GM21717 (cell line): ENCODE data around the gene KCNMB1.
"Not testable (repeated sequence)": the region's sequence is repeated elsewhere in the genome, so short reads cannot be mapped to it uniquely, and the experiment has no call there.

Source experiments
- ATAC-seq: cut with Tn5 transposase; IDR thresholded peaks from one replicate; pipeline ENCODE4 v1.9.1; 2021; ENCODE audit warnings: mild to moderate bottlenecking, moderate library complexity; ENCODE audit not compliant: unreplicated experiment

KCNMB1 gene

DNA sequence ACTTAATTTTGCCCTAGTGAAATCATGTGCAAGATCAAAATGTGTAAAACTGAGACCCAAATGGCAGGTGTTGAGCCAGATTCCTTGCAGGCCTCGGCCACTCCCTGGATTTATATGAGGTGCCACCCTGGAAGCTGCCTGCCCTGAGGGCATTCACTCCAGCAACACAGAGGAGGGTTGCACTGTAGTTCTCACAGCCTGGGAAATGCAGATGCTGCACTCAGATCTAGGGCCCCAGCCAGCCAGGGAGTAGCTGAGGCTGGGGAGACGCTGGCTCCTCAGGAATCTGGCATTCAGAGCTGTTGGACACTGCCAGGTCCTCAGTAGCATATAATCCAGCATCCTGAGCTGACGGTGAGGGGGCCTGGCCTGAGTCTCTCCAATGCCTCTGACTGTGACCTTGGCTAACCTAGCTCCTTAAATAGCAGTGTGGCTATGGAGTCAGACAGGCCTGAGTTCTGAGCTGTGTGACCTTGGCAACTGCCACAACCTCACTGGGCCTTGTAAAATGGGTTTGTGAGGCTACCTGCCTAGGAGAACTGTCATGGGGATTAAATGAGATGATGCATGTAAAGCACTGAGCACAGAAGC, 8.7 kb downstream of the KCNMB1 start:
- ATAC-seq: no peak

DNA sequence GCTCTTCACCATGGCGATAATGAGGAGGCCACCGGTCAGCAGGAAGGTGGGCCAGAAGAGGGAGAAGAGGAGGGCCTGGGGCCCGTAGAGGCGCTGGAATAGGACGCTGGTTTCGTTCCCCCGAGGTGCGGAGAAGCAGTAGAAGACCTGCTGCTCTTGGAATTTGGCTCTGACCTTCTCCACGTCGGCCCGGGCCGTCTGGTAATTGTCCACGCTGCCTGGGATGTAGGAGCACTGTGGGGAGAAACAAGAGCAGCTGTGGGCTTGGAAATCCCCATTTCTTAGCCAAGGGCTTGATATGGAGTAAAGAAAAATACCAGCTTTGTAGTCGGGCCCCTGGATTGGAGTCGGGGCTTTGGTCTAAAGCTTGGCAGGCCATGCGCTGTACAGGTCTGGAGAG, 10.4 kb downstream of the KCNMB1 start:
- ATAC-seq: no peak

DNA sequence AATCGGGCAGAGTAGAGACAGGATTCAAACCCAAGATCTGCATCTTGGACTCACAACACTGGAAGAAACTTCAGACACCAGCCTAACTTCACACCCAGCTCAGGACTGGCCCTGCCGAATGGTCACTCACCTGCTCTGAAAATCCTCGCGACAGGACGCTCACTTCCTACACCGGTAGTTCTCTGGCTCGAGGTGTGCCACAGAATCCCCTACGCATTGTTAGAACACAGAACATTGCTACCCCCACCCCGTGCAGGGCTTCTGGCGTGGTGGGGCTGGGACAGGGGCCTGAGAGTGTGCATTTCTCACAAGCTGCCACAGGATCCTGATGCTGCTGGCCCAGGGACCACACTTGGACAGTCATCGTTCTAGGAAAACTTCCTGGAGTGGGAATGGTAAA, 12.1 kb downstream of the KCNMB1 start:
- no peak for ATAC-seq

DNA sequence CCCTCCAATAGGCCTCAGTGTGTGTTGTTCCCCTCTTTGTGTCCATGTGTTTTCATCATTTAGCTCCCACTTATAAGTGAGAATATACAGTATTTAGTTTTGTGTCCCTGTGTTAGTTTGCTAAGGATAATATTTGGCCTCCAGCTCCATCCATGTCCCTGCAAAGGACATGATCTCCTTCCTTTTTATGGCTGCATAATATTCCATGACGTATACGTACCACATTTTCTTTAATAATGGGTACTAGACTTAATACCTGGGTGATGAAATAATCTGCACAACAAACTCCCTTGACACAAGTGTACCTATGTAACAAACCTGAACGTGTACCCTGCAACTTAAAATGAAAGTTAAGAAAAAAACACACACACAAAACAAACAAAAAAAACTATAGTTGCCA, 12.6 kb downstream of the KCNMB1 start:
- not testable (repeated sequence) for ATAC-seq

DNA sequence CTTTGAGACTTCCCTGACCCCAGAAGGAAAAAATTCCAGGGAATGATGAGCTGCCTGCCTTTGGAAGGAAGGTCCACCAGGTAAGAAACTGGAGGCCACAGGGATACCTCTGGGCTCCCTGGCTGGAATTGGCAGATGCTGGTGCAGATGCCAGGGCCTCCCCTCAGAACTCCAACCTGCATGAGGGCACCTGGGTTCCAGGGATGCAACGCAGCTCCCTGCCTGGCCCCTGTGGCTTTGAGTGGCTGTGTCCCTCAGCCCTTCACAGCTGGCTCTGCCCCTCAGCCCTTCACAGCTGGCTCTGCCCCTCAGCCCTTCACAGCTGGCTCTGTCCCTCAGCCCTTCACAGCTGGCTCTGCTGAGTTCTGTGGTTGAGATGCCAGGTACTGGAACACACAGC, 13.9 kb downstream of the KCNMB1 start:
- no peak for ATAC-seq

DNA sequence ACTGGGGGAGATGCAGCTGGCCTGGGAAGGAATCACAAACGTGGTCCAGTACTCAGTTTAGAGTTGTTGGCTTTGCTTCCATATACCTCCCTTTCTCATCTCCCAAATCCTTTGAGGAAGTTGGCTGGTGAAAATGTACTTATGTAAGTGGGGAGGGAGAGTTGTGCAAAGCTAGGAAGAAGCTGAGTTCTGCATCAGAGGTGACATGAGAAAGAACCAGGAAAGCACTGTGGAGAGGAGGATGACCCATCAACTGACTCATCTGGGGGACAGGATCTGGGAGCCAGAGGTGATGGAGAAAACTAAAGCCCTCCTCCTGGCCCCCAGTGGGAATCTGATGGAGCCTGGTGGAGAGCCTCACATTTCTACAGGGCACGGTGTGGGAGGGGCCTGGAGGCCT, 16.2 kb downstream of the KCNMB1 start:
- ATAC-seq: no peak

DNA sequence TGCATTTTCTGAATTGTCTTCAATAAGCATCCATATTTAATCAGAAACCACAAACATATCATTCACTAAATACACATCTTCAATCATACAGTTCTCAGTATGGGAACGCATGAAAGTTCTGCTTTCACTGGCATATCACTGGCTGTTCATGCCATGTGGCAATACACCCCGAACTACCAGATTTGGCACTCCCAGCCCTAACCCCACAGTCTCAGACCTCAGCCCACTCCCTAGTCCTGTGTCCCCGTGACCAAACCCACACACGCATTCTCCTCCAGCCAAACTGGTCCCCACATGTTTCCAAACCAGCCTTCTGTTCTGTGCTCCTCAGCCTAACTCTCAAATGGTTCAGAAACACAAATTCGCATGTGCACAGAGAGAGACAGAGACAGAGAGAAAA, 20.6 kb downstream of the KCNMB1 start:
- ATAC-seq: no peak

DNA sequence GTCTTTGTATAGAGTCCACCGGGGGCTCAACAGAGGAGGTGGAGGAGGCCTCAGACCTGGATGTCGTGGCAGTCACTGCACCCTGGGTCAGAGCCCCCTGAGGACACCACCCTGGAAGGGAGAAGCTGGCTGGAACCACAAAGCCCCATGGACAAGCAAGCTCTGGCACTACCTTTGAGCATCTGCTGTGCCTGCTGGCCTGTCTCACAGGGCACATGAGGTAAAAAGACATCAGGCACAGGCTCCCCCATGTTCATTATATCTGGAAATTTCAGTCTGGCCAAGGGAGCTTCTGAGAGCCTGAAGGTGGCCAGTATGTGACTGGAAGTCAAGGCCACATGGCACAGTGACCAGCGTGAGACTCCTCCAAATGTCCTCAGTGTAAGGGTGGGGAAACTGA, 22.9 kb downstream of the KCNMB1 start:
- no peak for ATAC-seq

DNA sequence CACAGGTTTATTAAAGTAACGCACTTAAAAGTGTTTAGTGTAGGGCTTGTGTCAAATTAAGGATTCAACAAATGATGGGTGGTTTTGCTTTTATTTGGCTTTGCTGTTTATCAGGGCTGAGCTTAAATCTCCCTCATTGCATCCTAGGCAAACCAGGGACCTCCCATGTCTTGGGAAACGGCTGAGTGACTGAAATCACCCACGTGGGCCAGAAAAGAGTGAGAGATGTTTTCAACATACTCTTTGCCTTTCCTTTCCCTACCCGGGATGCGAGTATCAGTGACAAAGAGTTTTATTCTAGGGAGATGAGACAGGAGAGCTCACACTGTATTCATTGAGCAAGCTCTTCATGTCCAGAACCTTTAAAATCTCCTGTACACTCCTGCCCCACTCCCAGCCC, 23.3 kb downstream of the KCNMB1 start:
- ATAC-seq: no peak

DNA sequence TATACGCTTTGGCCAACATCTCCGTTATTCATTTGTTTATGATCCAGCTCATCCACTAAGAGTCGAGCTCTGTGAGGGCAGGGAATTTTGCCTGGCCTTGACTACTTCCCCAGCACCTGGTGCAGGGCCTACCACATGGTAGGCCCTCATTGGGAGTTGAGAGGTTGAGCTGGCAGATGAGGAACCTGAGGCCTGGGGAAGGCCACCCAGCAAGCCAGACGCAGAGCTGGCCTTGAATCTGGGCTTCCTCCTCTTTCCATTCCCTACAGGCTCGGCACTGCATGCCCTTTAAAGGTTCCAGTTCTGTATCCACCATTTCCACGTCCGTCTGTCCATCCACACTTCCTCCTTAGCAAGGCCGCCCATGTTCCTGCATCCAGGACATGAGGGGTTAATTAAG, 24.2 kb downstream of the KCNMB1 start:
- ATAC-seq: no peak

DNA sequence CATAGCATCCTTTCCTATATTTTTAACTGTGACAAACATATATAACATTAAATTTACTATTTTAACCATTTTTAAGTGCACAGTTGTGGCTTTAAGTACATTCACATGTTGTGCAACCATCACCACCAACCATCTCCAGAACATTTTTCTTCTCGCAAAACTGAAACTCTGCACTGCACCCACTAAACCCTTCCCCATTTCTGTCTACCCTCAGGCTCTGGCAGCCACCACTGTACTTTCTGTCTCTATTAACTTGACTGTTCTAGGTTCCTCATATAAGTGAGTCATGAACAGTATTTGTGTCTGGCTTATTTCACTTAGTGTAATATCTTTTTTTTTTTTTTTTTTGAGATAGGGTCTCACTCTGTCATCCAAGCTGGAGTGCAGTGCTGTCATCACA, 25.5 kb downstream of the KCNMB1 start:
- ATAC-seq: no peak

DNA sequence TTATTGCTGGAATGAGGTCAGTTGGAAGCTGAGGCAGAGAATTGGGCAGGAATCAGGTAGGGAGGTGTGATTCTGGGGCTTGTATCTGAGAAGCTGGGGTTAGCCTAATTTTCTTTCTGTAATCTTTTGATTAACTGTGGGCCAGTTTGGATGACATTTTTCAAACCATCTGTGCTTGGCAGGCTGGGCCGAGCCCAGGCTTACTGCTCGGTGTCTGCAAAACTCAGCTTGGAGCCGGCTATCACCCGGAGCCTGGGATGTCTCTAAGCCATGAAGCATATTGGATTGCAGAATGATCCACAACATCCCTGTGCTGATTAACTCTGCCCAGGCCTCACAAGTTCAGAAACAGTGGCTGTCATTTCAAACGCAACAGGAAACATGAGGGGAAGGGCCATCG, 26.5 kb downstream of the KCNMB1 start:
- no peak for ATAC-seq

DNA sequence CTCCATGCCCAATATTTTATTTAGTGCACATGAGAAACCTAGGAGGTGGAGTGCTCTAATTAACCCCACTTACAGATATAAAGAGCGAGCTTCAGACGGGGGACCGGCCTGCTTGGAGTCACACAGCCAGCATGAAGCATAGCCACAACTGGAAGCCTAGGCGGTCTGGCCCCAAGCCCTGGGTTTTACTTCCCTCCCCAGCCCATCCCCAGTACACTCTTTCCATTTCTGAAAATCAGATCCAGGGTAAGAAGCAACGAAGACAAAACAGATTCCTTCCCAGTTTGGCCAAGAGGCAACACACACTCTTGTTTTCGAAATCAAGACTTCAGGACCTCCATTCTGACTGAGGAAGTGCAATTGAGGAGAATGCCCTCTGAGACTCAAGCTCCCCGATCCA, 27.1 kb downstream of the KCNMB1 start:
- ATAC-seq: no peak

DNA sequence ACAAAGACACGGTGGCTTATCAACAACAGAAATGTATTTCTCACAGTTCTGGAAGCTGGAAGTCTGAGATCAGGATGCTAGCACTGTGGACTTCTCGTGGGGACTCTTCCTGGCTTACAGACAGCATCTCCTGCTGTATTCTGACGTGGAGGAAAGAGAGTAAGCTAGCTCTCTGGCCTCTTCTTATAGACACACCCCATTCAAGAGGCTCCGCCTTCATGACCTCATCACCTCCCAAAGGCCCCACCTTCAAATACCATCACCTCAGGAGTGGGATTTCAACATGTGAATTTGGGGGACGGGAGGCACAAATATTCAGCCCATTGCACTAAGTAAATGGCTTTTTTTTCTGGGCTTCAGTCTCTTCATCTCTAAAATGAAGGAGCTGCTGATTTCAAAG, 27.6 kb downstream of the KCNMB1 start:
- no peak for ATAC-seq

DNA sequence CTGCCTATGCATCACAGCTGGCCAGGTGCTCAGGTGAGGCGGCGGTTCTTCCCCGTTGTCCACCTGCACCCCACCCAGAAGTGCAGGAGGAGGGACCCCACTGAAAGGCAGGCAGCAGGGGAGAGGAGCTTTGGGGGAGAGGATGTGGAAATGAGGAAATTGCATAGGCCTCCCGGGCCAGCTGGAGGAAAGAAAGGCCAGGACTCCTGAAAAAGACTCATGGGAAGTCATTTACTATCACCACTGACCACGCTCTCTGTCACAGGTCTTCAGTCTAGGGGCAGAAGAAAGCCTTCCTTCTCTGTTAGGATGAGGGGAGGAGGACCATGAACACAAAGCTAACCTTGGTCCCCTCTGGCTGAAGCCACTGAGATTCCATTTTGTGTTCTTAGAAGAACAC, 28.1 kb downstream of the KCNMB1 start:
- no peak for ATAC-seq

DNA sequence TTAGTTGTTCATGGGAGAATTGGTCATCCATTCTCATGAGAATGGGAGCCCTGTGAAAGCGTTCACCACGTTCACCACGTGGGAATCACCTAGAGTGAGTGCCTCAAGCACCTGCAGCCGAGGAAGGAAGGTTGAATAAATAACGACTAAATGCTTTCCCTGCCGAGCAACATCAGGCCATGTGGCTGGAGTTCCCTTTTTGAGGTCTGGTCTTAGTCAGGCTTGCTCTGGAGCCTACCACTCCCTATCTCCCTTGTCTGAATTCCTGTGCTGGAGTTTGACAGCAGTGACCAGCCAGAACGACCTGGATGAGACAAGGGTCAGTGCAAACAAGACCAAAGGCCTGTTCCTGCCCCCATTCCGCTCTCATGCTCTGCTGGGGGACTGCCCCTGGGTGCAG, 28.5 kb downstream of the KCNMB1 start:
- ATAC-seq: no peak

DNA sequence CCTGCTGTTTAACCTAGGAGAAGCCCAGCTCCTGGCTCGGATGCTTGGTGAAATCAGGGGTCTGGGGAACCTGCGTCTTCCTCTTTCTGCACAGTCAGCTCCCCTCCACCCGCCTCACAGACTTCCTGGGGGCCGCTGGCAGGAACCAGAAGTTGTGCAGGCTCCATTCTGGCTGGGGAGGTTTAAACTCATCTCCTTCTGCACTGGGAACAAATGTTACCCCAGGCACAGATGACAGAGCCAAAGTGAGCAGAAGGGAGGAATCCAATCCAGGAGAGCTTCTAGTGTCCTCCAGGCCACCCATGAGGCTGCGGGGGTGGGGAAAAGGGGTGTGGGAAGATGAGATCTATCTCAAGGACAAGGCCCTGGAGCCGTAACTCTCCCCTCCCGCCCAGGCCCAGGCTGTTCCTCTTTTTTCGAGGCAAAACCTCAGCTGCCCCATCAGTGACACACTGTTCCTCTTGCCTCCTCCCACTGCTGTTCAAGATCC, 31.2 kb downstream of the KCNMB1 start:
- no peak for ATAC-seq

DNA sequence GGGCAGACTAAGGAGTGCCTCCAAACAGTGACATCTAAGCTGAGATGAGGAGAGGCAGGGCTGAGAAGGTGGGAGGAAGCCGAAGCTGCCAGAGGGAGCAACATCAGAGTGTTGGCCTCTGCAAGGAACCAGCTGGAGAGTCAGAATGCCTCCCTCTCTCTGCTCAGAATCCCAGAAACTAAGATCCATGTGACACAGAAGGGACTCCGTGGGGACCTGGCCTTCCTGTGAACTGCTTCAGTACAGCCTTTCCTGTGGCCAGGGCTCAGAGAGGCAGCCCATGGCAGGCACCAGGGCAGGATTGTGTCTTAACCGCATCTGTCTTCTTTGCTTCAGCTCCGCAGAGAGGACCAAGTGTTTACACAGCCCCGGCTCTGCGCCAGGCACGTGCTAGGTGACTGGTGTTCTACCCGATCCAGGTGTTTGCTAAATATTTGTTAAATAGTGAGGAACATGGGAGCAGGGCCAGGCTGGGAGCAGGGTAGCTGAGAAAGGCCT, 33.5 kb downstream of the KCNMB1 start:
- no peak for ATAC-seq

DNA sequence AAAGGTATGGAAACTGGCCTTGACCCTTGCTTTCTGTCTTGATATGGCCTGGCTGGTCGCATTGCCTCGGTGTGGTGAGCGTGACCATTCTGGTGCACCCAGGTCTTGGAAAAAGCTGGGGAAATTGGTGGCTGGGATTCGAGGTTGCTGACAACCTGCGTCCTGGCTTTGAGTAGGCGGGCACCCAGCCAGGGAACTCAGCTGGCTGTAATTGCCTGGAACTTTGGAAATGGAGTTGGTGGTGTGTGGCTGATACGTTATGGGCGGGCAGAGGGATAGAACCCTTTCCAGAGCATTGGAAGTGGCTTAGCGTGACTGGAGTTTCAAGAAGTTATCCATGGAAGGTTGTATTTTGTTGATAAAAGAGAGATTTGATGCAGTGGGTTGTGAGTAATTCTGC, 35.2 kb downstream of the KCNMB1 start:
- no peak for ATAC-seq

DNA sequence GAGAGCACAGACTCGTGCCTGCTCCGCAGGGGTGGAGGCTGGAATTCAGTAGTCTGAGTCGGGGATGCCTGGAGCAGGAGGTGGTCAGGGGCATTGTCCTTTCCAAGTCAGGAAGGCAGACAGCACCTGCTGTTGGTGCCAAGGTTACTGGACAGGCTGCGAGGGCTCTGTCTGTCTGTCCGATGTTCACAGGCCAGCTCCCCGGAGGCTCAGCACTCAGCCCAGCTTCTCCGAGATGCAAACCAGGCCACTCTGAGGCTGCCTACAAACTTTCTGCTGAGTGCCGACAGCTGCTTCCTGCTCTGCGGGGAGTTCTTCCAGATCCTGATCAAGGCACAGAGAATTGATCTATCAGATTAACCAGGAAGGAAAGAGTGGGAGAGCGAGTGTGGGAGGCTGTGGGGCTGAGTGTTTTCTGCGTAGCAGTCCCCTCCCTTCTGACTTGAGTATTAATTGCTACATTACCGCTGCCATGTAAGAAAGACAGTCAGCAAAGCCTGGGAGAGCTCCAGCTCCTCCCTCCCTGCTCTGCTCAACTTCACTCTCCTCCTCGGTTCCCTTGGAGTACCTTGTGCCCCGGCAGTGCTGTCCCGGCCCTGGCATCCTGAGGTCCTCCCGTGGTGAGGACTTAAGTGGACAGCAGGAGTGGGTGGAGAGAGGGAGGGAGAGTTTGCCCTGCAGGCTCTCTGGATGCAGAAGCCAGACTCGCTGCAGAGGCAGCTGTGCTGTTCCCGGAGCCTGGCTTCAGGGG, 36.0 kb downstream of the KCNMB1 start:
- ATAC-seq: no peak

DNA sequence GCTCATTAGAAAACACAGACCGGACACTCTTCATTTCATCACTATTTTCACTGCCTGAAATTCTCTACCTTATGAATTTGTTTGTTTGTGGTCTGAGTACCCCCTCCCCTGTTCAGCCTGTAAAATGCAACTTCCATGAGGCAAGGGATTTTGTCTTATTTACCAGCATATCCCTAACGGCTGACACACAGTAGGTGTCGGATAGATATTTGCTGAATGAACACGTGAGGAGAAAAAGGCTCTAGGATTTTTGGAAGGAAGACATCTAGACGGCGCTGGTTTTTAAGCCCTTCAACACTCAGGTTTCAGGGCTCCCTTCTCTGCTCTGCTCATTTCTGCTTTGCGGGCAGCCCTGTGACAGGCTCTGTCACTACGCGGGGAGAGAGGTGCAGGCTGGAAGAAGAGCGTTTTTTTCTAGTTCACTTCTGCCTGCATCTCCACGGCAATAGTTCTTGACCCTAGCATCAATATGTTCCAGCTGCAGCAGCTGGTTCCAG, 41.0 kb downstream of the KCNMB1 start:
- ATAC-seq: no peak

DNA sequence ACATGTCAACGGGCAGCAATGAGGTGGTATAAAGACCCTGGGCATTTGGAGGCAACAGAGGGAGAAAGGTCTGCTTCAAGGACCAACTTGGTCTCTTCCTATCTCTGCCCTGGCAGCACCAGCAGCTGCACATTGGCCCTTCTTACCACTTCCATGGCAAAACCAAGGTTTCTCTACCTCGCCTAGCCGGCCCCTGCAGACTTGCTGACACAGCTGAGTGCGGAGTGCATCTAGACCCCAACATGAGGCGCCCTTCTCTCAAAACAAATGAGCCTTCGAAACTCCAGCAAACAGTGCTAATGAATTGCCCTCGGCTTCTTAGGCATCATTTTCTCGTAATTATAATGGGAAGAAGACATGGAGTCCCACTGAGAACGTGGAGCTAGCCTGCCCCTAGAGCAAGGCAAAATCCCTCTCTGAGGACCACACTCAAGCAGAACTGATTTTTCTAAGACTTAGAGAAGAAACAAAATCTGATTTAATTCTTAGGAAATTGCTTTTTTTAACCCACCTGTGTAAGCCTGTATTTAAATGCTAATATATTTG, 42.1 kb downstream of the KCNMB1 start:
- ATAC-seq: no peak
